K562 (cell line): ENCODE data around the gene PDLIM4. TPM values are rescaled to one million over a fixed set of nuclear protein-coding genes. Genes with fewer than 3 reads are reported as not detected.

Source experiments
- ATAC-seq: fragments of 200-7000 bp; cut with Tn5 transposase; 3 replicates; pipeline ENCODE4 v1.9.1; 2020; ENCODE audit warnings: moderate library complexity
- BruUV-seq: library from RNA; stranded (reverse); fragments of 400-500 nt; replicated peaks from 2 replicates; lab custom pipeline; 2021; lab: Mats Ljungman, UMichigan
- CTCF ChIA-PET: fragments of 300-600 bp; formaldehyde crosslinking; extraction: SDS; loops from one replicate; lab custom pipeline; 2021; ENCODE audit warnings: low intra/inter-chr PET ratio; lab: Yijun Ruan, JAX
- POLR2A ChIA-PET: fragments of 300-600, 350-650 bp; sonication (Branson Sonifier 250); formaldehyde crosslinking; extraction: SDS; loops from one replicate; lab custom pipeline; 2021; ENCODE audit warnings: antibody characterized with exemption, inconsistent platforms; lab: Yijun Ruan, JAX
- DNase-seq, 4 experiments: peaks; one replicate each; pipeline versions ENCODE4 v3.0.0 to v3.0.0-alpha.2; 2011 to 2018; ENCODE audit warnings: low spot score in 3 of 4, mixed read lengths in 3 of 4; ENCODE audit errors: extremely low read depth in 1 of 4
- FAIRE-seq: peaks from 2 replicates; lab custom pipeline; 2011; peaks lifted over from hg19 to GRCh38; lab: Jason Lieb, UNC
- H2AFZ ChIP-seq: 2 replicates; pipeline ENCODE4 v1.6.0; 2011; ENCODE audit warnings: low read depth, low read length, control low read depth, inconsistent platforms
- H3K27ac ChIP-seq: fragments of 200-600 bp; 3 replicates; pipeline ENCODE4 v1.8.0; 2011; ENCODE audit warnings: low read depth, mild to moderate bottlenecking, control low read depth, inconsistent platforms, low read length, moderate library complexity, mixed read lengths; ENCODE audit errors: extremely low read depth
- H3K27me3 ChIP-seq, 2 experiments: fragments of 300-600 bp in 1 of 2; 2 replicates in 1 of 2; 3 replicates in 1 of 2; pipeline versions ENCODE4 v1.6.0 to v1.8.0; 2011; ENCODE audit warnings: inconsistent platforms in 2 of 2, low read length in 2 of 2, mild to moderate bottlenecking in 1 of 2, mixed read lengths in 1 of 2, moderate library complexity in 1 of 2; ENCODE audit not compliant: control insufficient read depth in 2 of 2, insufficient read depth in 2 of 2
- H3K36me3 ChIP-seq: fragments of 300-600 bp; 3 replicates; pipeline ENCODE4 v1.8.0; 2011; ENCODE audit warnings: mild to moderate bottlenecking, low read length, inconsistent platforms; ENCODE audit not compliant: control insufficient read depth, insufficient read depth
- H3K4me1 ChIP-seq, 2 experiments: fragments of 200-600 bp in 1 of 2; replicated peaks in 1 of 2; 2 replicates in 1 of 2; 3 replicates in 1 of 2; pipeline versions ENCODE4 v1.5.1 to v1.8.0; 2011; ENCODE audit warnings: inconsistent platforms in 2 of 2, low read length in 2 of 2, mild to moderate bottlenecking in 1 of 2, mixed read lengths in 1 of 2, moderate library complexity in 1 of 2; ENCODE audit not compliant: control insufficient read depth in 2 of 2, insufficient read depth in 2 of 2
- H3K4me2 ChIP-seq: 2 replicates; pipeline ENCODE4 v1.6.1; 2011; ENCODE audit warnings: low read length, control low read depth, inconsistent platforms, mixed read lengths; ENCODE audit not compliant: insufficient read depth
- H3K4me3 ChIP-seq: fragments of 200-600 bp; sonication (generic), shearing (Covaris generic); 2 replicates; pipeline ENCODE4 v1.5.1; 2016; ENCODE audit warnings: control low read depth, inconsistent platforms
- H3K79me2 ChIP-seq: fragments of 200-600 bp; 3 replicates; pipeline ENCODE4 v1.8.0; 2011; ENCODE audit warnings: low read length, inconsistent platforms; ENCODE audit not compliant: control insufficient read depth, insufficient read depth
- H3K9ac ChIP-seq, 2 experiments: 2 replicates each; pipeline versions ENCODE4 v1.6.0 to v1.6.1; 2011; ENCODE audit warnings: low read depth in 2 of 2, low read length in 2 of 2, control low read depth in 1 of 2, inconsistent platforms in 1 of 2, mild to moderate bottlenecking in 1 of 2, mixed read lengths in 1 of 2; ENCODE audit not compliant: insufficient read depth in 1 of 2
- H3K9me1 ChIP-seq: one replicate; pipeline ENCODE4 v1.6.0; 2011; ENCODE audit warnings: inconsistent platforms, mild to moderate bottlenecking, low read length, moderate library complexity; ENCODE audit not compliant: control insufficient read depth, insufficient read depth
- H3K9me3 ChIP-seq: replicated peaks from 2 replicates; pipeline ENCODE4 v1.5.1; 2011; ENCODE audit warnings: low read depth, low read length, inconsistent platforms; ENCODE audit not compliant: control insufficient read depth, insufficient read depth
- H4K20me1 ChIP-seq: replicated peaks from 2 replicates; pipeline ENCODE4 v1.6.1; 2011; ENCODE audit warnings: low read length, inconsistent platforms, mixed read lengths; ENCODE audit not compliant: control insufficient read depth, insufficient read depth
- ESRRB ChIP-seq: fragments of 250-450 bp; sonication (Bioruptor Pico); IDR thresholded peaks from 2 replicates; pipeline ENCODE4 v1.5.0; 2020; ENCODE audit warnings: mild to moderate bottlenecking, moderate library complexity, borderline replicate concordance
- GTF3C2 ChIP-seq: IDR thresholded peaks from 3 replicates; pipeline ENCODE4 v1.6.1; 2011; ENCODE audit warnings: borderline replicate concordance, mild to moderate bottlenecking, moderate library complexity; ENCODE audit not compliant: insufficient read length; ENCODE audit errors: extremely low read depth
- HNRNPK ChIP-seq: fragments of 200-400 bp; formaldehyde crosslinking; IDR thresholded peaks from one replicate; pipeline ENCODE4 v1.6.1; 2018; ENCODE audit warnings: mild to moderate bottlenecking, low read depth, low read length; ENCODE audit not compliant: poor library complexity, severe bottlenecking
- PBX2 ChIP-seq, 2 experiments: IDR thresholded peaks in 1 of 2; conservative IDR thresholded peaks in 1 of 2; 2 replicates each; pipeline ENCODE4 v1.6.1; 2016; ENCODE audit warnings: low read depth in 2 of 2, mild to moderate bottlenecking in 1 of 2, missing compliant biosample characterization in 1 of 2, missing genetic modification characterization in 1 of 2, moderate library complexity in 1 of 2
- RBBP5 ChIP-seq: fragments of 200-600 bp; sonication (generic); IDR thresholded peaks from 2 replicates; pipeline ENCODE4 v1.6.1; 2012; ENCODE audit warnings: borderline replicate concordance, mild to moderate bottlenecking, low read length, control low read depth, inconsistent platforms; ENCODE audit not compliant: insufficient read depth, poor library complexity, severe bottlenecking
- TAF15 ChIP-seq: fragments of 200-400 bp; formaldehyde crosslinking; IDR thresholded peaks from 2 replicates; pipeline ENCODE4 v1.6.1; 2017; ENCODE audit warnings: mild to moderate bottlenecking, low read depth, low read length, moderate library complexity
- TEAD4 ChIP-seq, 2 experiments: sonication (generic) in 1 of 2; formaldehyde crosslinking in 1 of 2; IDR thresholded peaks; 2 replicates each; pipeline versions ENCODE4 v1.6.1 to v1.8.0; 2012 to 2022; ENCODE audit warnings: borderline replicate concordance in 1 of 2, inconsistent platforms in 1 of 2, low read length in 1 of 2, mild to moderate bottlenecking in 1 of 2, missing genetic modification reagents in 1 of 2
- TFE3 ChIP-seq: fragments of 450-650 bp; formaldehyde crosslinking; IDR thresholded peaks from 2 replicates; pipeline ENCODE4 v1.4.0; 2020; ENCODE audit warnings: mild to moderate bottlenecking, mixed read lengths
- ZFX ChIP-seq: sonication (generic); formaldehyde crosslinking; IDR thresholded peaks from 2 replicates; pipeline ENCODE4 v1.8.0; 2022; ENCODE audit warnings: mild to moderate bottlenecking, missing genetic modification reagents, moderate library complexity
- WGBS: fragments of 100-300 bp; shearing (Covaris generic); methylation state at CpG from one replicate; pipeline ENCODE4 v1.1.6; 2016; ENCODE audit warnings: low coverage, mixed read lengths; ENCODE audit not compliant: insufficient coverage; ENCODE audit errors: missing lambda C conversion rate; 5-methylcytosine and 5-hydroxymethylcytosine counted together
- in situ Hi-C: fragments of 300-500 bp; cut with MboI; formaldehyde crosslinking; loops from 4 replicates; pipeline ENCODE4 v1.15.0; 2018; ENCODE audit warnings: inconsistent platforms, mixed read lengths
- intact Hi-C: fragments of 100-400 bp; cut with micrococcal nuclease; formaldehyde crosslinking; loops from 2 replicates; pipeline ENCODE4 v1.14.2; 2022
- polyA plus RNA-seq, 8 experiments: library from polyadenylated mRNA; depleted of rRNA in 4 of 8; stranded (reverse) in 5 of 8; unstranded in 3 of 8; fragments of >200 nt; fragmentation: Nextera tagmentation in 2 of 8; fragmentation: Illumina TruSeq in 1 of 8; extraction: Ambion mirVana in 2 of 8; extraction: Trizol in 1 of 8; gene quantifications; 2 replicates each; pipeline versions ENCODE4 v1.2.1 to v1.2.3, GENCODE V29; 2011 to 2014; ENCODE audit warnings: inconsistent platforms in 1 of 8, missing spikeins in 1 of 8
- total RNA-seq, 7 experiments: library from RNA; depleted of rRNA in 6 of 7; stranded (reverse); fragments of >200 nt in 6 of 7; fragmentation: Illumina TruSeq in 2 of 7; extraction: Trizol in 2 of 7; gene quantifications; 2 replicates each; pipeline versions ENCODE4 v1.2.1 to v1.2.3, GENCODE V29; 2011 to 2021; ENCODE audit warnings: low replicate concordance in 1 of 7

The PDLIM4 gene
- total and polyA plus RNA-seq, 9 of the 15 experiments (the other 6 are each of a cell fraction or from before 2014, with no cell fraction given), result 0.28 to 32.8 (median 13.1) TPM

- TF ChIP-seq ZFX (CRISPR knock-in tag), result no peak
- TF ChIP-seq RBBP5, result no peak
Measured at GRCh38 chr5:132207778-132208177, 49.7 kb upstream of the PDLIM4 start (continued).

GRCh38 chr5:132209131-132209530 is 48.4 kb upstream of the PDLIM4 start:
- H3K4me1 ChIP-seq, result no peaks in the 10 kb centered on the region
- POLR2A ChIA-PET, result interaction anchor here (0.7 to 2.9 kb wide), 4 partner anchors 9 to 19 kb away, joined by 3 to 14 read pairs (median 3); no protein-coding TSS in a partner anchor
- TF ChIP-seq TAF15, result no peak
- TF ChIP-seq ESRRB, result no peak
- no peak for TF ChIP-seq TEAD4 (IDR thresholded peaks at IDR 0.05; ENCODE audit: low read length)
- TF ChIP-seq TEAD4 (CRISPR knock-in tag; IDR thresholded peaks at IDR 0.05; ENCODE audit: borderline replicate concordance), result no peak
- no peak for TF ChIP-seq PBX2 (CRISPR knock-in tag; IDR thresholded peaks at IDR 0.05; ENCODE audit: low read depth)
- TF ChIP-seq PBX2 (tag; conservative IDR thresholded peaks at IDR 0.05; ENCODE audit: low read depth), result no peak
- no peak for TF ChIP-seq TFE3 (CRISPR knock-in tag)
- TF ChIP-seq HNRNPK, result no peak
- no peak for TF ChIP-seq GTF3C2

More at GRCh38 chr5:132209131-132209530, 48.4 kb upstream of the PDLIM4 start:
- Histone ChIP-seq H3K27me3 (no peaks in the 10 kb centered on the region), H3K36me3 (peaks cover 32% of the 10 kb centered on the region; the same call in 2 of the 3 replicates), H3K27ac (no peak overlapping the region), H3K4me2 (no peak overlapping the region), H3K9ac (no peak overlapping the region), H2AFZ (no peak overlapping the region), H3K9me3 (no peaks in the 10 kb centered on the region), H3K9me1 (no peaks in the 10 kb centered on the region), H3K4me3 (no peak overlapping the region), H3K79me2 (no peaks in the 10 kb centered on the region), H4K20me1 (no peaks in the 10 kb centered on the region)
- in situ Hi-C loops (no loop called here), intact Hi-C loops (no loop called here)
- BruUV-seq, result no TSS peak
- DNase-seq, result no peak
- CTCF ChIA-PET, result no interaction called here
- peak; percentile 23 for FAIRE-seq
- no peak for ATAC-seq
- WGBS, result 75% methylated on average over 9 of the region's 9 CpGs
